ENCODE results near the gene ARMH3. TPM values are rescaled to one million over a fixed set of nuclear protein-coding genes. Genes with fewer than 3 reads are reported as not detected.

Gene ARMH3
- total and polyA plus RNA-seq, 4 donors = 14.0 to 25.1 (median 20.8) TPM

DNA sequence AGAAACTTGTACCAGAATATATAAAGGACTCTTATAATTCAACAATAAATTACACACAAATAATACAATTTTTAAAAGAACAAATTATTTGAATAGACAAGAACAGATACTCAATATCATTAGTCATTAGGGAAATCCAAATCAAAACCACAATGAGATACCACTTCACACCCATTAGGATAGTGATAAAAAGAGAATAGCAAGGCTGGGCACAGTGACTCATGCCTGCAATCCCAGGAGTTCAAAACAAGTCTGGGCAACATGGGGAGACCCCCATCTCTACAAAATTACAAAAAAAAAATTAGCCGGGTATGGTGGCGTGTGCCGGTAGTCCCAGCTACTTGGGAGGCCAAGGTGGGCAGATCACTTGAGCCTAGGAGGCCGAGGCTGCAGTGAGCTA is 160.2 kb downstream of the ARMH3 start:
- Histone ChIP-seq H3K4me3 (ENCODE audit: low read depth, low read length) (no peak overlapping the region), H3K27ac (ENCODE audit: low read depth, low read length) (no peak overlapping the region), H3K9me3 (ENCODE audit: control insufficient read depth, insufficient read depth, low read length) (no peaks in the 10 kb centered on the region), H3K27me3 (ENCODE audit: control insufficient read depth, insufficient read depth, low read length) (no peaks in the 10 kb centered on the region), H3K36me3 (ENCODE audit: control insufficient read depth, insufficient read depth, low read length) (no peaks in the 10 kb centered on the region), H3K4me1 (ENCODE audit: control insufficient read depth, insufficient read depth, low read length) (peaks cover 3% of the 10 kb centered on the region)
- no peak for DNase-seq (ENCODE audit: low read depth in 4 of 6, low spot score in 6 of 6)
- WGBS (ENCODE audit: insufficient coverage) = 100% methylated on average over 3 of the region's 4 CpGs

GRCh38 chr10:101894742-101895141 is 161.2 kb downstream of the ARMH3 start:
- H3K36me3 ChIP-seq (ENCODE audit: control insufficient read depth, insufficient read depth, low read length) = no peaks in the 10 kb centered on the region
- H3K27me3 ChIP-seq (ENCODE audit: control insufficient read depth, insufficient read depth, low read length) = no peaks in the 10 kb centered on the region
- no peak for DNase-seq (ENCODE audit: low read depth in 4 of 6, low spot score in 6 of 6)
- H3K4me1 ChIP-seq (ENCODE audit: control insufficient read depth, insufficient read depth, low read length) = peaks cover 3% of the 10 kb centered on the region
- WGBS (ENCODE audit: insufficient coverage) = 100% methylated on average over 1 of the region's 3 CpGs
- H3K27ac ChIP-seq (ENCODE audit: low read depth, low read length) = no peak overlapping the region
- H3K9me3 ChIP-seq (ENCODE audit: control insufficient read depth, insufficient read depth, low read length) = no peaks in the 10 kb centered on the region
- H3K4me3 ChIP-seq (ENCODE audit: low read depth, low read length) = no peak overlapping the region

DNA sequence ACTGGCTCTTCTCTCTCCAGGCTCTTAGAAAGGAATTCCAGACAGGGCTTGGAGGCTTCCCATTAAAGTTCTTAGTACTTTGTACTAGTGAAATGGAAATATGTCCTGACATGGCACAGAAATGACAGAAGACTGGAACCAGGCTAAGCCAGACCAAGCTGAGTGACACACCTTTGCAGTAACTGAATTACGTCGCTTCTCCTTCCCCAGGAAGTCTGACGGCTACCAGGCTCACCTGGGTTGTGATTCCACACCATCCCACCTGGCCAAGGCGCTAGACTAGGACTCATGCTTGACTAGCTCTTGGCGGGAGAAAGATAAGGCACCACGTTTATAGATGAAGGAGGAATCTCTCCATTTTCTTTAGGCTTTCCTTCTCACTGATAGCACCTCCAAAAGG is 161.7 kb downstream of the ARMH3 start:
- Histone ChIP-seq H3K27ac (ENCODE audit: low read depth, low read length) (no peak overlapping the region), H3K4me1 (ENCODE audit: control insufficient read depth, insufficient read depth, low read length) (peaks cover 3% of the 10 kb centered on the region), H3K4me3 (ENCODE audit: low read depth, low read length) (no peak overlapping the region), H3K36me3 (ENCODE audit: control insufficient read depth, insufficient read depth, low read length) (no peaks in the 10 kb centered on the region), H3K9me3 (ENCODE audit: control insufficient read depth, insufficient read depth, low read length) (no peaks in the 10 kb centered on the region), H3K27me3 (ENCODE audit: control insufficient read depth, insufficient read depth, low read length) (no peaks in the 10 kb centered on the region)
- DNase-seq (ENCODE audit: low read depth in 4 of 6, low spot score in 6 of 6) = no peak
- 90% methylated on average over 3 of the region's 6 CpGs for WGBS (ENCODE audit: insufficient coverage)

DNA sequence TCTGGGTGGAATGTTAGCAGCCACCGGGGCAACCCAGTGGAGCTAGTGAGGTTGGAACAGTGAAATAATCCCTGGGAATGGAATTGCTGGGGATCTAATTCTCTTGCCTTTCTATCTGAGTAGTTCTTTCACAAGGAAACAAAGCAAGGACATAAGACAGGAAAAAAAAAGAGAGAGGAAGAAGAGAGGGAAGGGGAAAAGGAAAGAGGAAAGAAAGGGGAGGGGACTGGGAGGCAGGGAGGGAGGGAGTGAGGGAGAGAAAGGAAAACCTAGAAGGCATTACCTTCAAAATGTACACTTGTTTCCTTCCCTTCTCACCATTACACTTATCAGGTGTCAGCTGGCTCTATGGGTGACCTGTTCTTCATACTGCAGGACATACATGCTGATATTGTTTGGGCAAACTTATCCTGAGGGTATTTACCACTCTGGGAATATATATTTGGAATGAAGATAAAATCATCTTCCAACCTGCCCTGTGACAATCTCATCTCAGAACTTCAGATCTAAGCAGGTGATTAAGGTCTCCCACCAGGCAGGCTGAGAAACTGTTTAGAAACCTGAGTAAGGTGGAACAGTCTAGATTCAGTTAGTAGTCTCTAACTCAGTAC is 162.4 kb downstream of the ARMH3 start:
- Histone ChIP-seq H3K4me3 (ENCODE audit: low read depth, low read length) (no peak overlapping the region), H3K27ac (ENCODE audit: low read depth, low read length) (no peak overlapping the region), H3K27me3 (ENCODE audit: control insufficient read depth, insufficient read depth, low read length) (no peaks in the 10 kb centered on the region), H3K4me1 (ENCODE audit: control insufficient read depth, insufficient read depth, low read length) (peaks cover 3% of the 10 kb centered on the region), H3K9me3 (ENCODE audit: control insufficient read depth, insufficient read depth, low read length) (no peaks in the 10 kb centered on the region), H3K36me3 (ENCODE audit: control insufficient read depth, insufficient read depth, low read length) (no peaks in the 10 kb centered on the region)
- DNase-seq (ENCODE audit: low read depth in 4 of 6, low spot score in 6 of 6) = no peak
- WGBS (ENCODE audit: insufficient coverage) = 100% methylated on average over 1 of the region's 1 CpG

DNA sequence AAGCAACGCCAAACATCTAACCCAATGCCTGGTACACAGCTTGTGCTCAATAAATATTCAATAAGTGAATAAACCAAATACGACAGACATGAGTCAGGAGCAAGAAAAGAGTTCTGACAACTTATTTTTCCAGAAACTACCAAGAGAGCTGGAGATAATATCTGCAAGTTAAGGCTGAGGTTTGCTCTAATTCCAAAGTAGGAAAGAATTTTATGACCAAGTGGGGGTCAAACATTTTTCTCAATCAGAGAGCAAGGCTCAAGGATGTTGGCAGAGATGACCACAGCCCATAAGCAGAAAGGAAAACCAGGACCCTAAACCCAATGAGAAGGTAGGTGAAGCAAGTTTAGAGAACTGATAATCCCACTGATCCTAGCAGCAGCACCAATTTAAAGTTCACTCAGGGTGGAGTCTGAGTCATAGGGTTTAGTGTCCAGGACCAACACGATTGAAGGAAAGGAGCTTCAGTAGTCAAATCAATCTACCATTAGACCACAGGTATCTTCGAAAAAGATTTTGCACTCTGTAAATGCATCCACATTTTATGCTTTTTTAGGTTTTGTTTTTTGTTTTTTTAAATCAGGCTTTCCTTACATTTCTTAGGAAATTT is 163.1 kb downstream of the ARMH3 start:
- Histone ChIP-seq H3K27ac (ENCODE audit: low read depth, low read length) (no peak overlapping the region), H3K27me3 (ENCODE audit: control insufficient read depth, insufficient read depth, low read length) (no peaks in the 10 kb centered on the region), H3K4me1 (ENCODE audit: control insufficient read depth, insufficient read depth, low read length) (no peaks in the 10 kb centered on the region), H3K4me3 (ENCODE audit: low read depth, low read length) (no peak overlapping the region), H3K36me3 (ENCODE audit: control insufficient read depth, insufficient read depth, low read length) (no peaks in the 10 kb centered on the region), H3K9me3 (ENCODE audit: control insufficient read depth, insufficient read depth, low read length) (no peaks in the 10 kb centered on the region)
- WGBS (ENCODE audit: insufficient coverage) = no CpG with 5 or more reads among the region's 4 CpGs
- DNase-seq (ENCODE audit: low read depth in 4 of 6, low spot score in 6 of 6) = no peak

- Histone ChIP-seq H3K4me3 (ENCODE audit: low read depth, low read length) (no peak overlapping the region), H3K36me3 (ENCODE audit: control insufficient read depth, insufficient read depth, low read length) (no peaks in the 10 kb centered on the region), H3K27me3 (ENCODE audit: control insufficient read depth, insufficient read depth, low read length) (no peaks in the 10 kb centered on the region), H3K27ac (ENCODE audit: low read depth, low read length) (no peak overlapping the region), H3K4me1 (ENCODE audit: control insufficient read depth, insufficient read depth, low read length) (peaks cover 4% of the 10 kb centered on the region), H3K9me3 (ENCODE audit: control insufficient read depth, insufficient read depth, low read length) (no peaks in the 10 kb centered on the region)
- 57% methylated on average over 5 of the region's 5 CpGs for WGBS (ENCODE audit: insufficient coverage)
- DNase-seq (ENCODE audit: low read depth in 4 of 6, low spot score in 6 of 6) = peak in 4 of 6 donors; percentile 58 to 94 (median 78)
These were observed 166.4 kb downstream of the ARMH3 start for GRCh38 chr10:101889256-101890210.

DNA sequence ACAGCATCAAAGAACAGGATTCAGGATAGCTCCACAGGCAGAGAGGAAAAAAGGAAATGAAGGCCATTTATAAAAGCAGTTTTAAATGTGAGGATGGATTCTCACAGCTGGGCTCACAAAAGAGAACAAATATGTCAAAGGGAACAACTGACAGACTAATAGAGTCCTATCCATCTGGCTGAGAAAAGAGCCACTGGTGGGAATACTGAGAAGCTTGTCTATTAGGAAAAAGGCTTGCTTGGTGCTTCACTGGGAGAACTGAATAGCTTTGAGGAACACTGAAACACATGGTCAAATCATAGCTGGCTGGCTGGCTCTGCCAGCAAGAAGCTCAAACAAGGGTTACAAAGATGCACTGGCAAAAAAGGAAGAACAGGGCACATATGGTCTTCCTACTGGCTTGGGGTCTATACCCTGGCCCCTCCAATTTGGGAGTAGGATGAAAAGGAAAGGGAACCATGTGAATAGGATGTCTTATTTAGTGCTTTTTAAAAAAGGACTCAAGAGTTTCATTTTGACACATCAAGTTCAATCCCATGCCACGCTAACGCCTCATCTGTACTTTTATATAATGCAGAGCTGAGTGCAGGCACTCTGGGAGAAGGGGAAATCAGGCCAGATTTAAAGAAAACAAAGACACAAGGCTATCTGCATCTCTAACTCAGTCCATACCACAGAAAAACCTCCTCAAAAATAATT is 167.6 kb downstream of the ARMH3 start:
- H3K4me1 ChIP-seq (ENCODE audit: control insufficient read depth, insufficient read depth, low read length) = peaks cover 4% of the 10 kb centered on the region
- H3K36me3 ChIP-seq (ENCODE audit: control insufficient read depth, insufficient read depth, low read length) = no peaks in the 10 kb centered on the region
- WGBS (ENCODE audit: insufficient coverage) = no CpG with 5 or more reads among the region's 2 CpGs
- H3K4me3 ChIP-seq (ENCODE audit: low read depth, low read length) = no peak overlapping the region
- H3K27ac ChIP-seq (ENCODE audit: low read depth, low read length) = no peak overlapping the region
- DNase-seq (ENCODE audit: low read depth in 4 of 6, low spot score in 6 of 6) = peak in 2 of 6 donors; percentile 81 to 86
- no peaks in the 10 kb centered on the region for H3K27me3 ChIP-seq (ENCODE audit: control insufficient read depth, insufficient read depth, low read length)
- H3K9me3 ChIP-seq (ENCODE audit: control insufficient read depth, insufficient read depth, low read length) = no peaks in the 10 kb centered on the region

DNA sequence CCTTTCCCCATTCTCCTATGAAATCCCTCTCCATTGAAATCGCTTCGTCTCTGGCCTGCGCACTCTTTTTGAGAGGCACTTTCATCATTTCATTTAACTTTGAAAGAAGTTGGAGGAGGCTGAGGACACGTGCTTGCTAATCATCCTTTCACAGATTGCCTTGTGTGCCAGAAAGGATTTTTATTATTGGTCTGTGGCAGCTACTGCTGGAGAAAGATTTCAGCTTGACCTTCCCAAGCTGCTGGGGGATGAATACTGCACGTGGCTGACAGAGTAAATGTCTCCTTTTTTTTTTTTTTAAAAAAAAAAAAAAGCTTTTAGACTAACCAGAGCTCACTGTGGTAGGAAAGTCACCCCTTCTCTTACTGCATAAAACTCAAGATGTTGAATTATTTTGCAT is 168.2 kb downstream of the ARMH3 start:
- Histone ChIP-seq H3K4me1 (ENCODE audit: control insufficient read depth, insufficient read depth, low read length) (peaks cover 4% of the 10 kb centered on the region), H3K9me3 (ENCODE audit: control insufficient read depth, insufficient read depth, low read length) (no peaks in the 10 kb centered on the region), H3K4me3 (ENCODE audit: low read depth, low read length) (no peak overlapping the region), H3K27me3 (ENCODE audit: control insufficient read depth, insufficient read depth, low read length) (no peaks in the 10 kb centered on the region), H3K36me3 (ENCODE audit: control insufficient read depth, insufficient read depth, low read length) (no peaks in the 10 kb centered on the region), H3K27ac (ENCODE audit: low read depth, low read length) (no peak overlapping the region)
- no CpG with 5 or more reads among the region's 5 CpGs for WGBS (ENCODE audit: insufficient coverage)
- peak in 2 of 6 donors; percentile 39 to 48 for DNase-seq (ENCODE audit: low read depth in 4 of 6, low spot score in 6 of 6)

DNA sequence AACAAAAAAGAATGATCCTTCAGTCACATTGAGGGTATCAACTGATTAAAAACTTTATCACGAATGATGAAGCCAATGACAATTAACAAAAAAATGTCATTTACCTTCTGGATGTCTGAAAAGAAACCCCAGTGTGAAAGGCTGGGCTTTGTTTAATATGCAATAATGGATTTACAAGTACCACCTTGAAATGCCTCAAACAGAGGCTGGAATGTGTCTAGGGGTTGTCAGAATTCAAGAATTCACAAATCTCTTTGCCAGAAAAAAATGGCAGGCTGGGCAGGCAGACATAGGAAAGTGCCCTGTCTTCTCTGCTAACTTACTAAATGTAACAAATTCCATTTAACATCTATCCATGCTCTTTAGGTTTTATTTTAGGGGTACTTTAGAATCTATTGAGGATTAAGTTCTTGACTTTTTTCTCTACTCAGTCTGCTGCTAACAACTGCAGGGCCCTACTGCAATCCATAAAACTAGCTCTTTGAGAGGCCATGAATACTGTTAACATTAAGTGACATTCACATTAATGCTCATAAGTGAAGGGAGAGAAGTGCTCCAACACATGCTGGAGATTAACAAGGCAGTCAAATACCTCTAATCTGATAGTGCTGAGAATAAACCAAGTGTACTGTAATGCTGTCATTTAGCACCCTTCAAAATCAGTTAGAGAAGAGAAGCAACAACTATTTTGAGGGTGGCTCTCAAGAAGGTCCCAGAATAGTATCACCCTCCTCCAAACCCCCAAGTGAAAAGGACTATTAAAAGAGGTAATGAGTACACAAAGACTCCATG is 169.3 kb downstream of the ARMH3 start:
- DNase-seq (ENCODE audit: low read depth in 4 of 6, low spot score in 6 of 6) = peak in 1 of 6 donors; percentile 4
- no peaks in the 10 kb centered on the region for H3K36me3 ChIP-seq (ENCODE audit: control insufficient read depth, insufficient read depth, low read length)
- no peaks in the 10 kb centered on the region for H3K9me3 ChIP-seq (ENCODE audit: control insufficient read depth, insufficient read depth, low read length)
- no peaks in the 10 kb centered on the region for H3K27me3 ChIP-seq (ENCODE audit: control insufficient read depth, insufficient read depth, low read length)
- H3K27ac ChIP-seq (ENCODE audit: low read depth, low read length) = no peak overlapping the region
- H3K4me1 ChIP-seq (ENCODE audit: control insufficient read depth, insufficient read depth, low read length) = peaks cover 4% of the 10 kb centered on the region
- no CpG with 5 or more reads among the region's 1 CpG for WGBS (ENCODE audit: insufficient coverage)
- no peak overlapping the region for H3K4me3 ChIP-seq (ENCODE audit: low read depth, low read length)
